GM21526 (cell line): ENCODE data around the gene SPATA25.
"Not testable (repeated sequence)": the region's sequence is repeated elsewhere in the genome, so short reads cannot be mapped to it uniquely, and the experiment has no call there.

ENCODE experiments used
- ATAC-seq: cut with Tn5 transposase; IDR thresholded peaks from one replicate; pipeline ENCODE4 v1.9.1; 2021; ENCODE audit warnings: moderate library complexity; ENCODE audit not compliant: unreplicated experiment, low FRiP score

SPATA25 gene

GRCh38 chr20:45887346-45887715 is at the start of gene SPATA25:
Gene SPATA25 (minus strand): TSS chr20:45887622. CDS start chr20:45887590, 32 bp downstream.
- ATAC-seq: no peak

GRCh38 chr20:45935416-45936046 is 48.1 kb upstream of the SPATA25 start:
- peak; percentile 13 for ATAC-seq

GRCh38 chr20:45934586-45935415 is 47.4 kb upstream of the SPATA25 start, which contains the start of gene PCIF1:
Gene PCIF1 (plus strand): TSS chr20:45934683. CDS start chr20:45939000, 4,317 bp downstream.
- ATAC-seq: peak; percentile 60

- ATAC-seq: peak; percentile 14
These were observed 46.7 kb upstream of the SPATA25 start for GRCh38 chr20:45934046-45934585.

- ATAC-seq: no peak
These were observed 46.0 kb upstream of the SPATA25 start for GRCh38 chr20:45933266-45934045.

- not testable (repeated sequence) for ATAC-seq
These were observed 44.3 kb upstream of the SPATA25 start for GRCh38 chr20:45931680-45932079.

- no peak for ATAC-seq
These were observed 39.9 kb upstream of the SPATA25 start for GRCh38 chr20:45927071-45927878.

GRCh38 chr20:45926731-45927070 is 39.3 kb upstream of the SPATA25 start:
- ATAC-seq: no peak

GRCh38 chr20:45925821-45926506 is 38.5 kb upstream of the SPATA25 start:
- no peak for ATAC-seq

GRCh38 chr20:45924391-45925261 is 37.2 kb upstream of the SPATA25 start:
- ATAC-seq: no peak

- ATAC-seq: no peak
These were observed 34.1 kb upstream of the SPATA25 start for GRCh38 chr20:45921337-45922189.

GRCh38 chr20:45920462-45921336 is 33.3 kb upstream of the SPATA25 start:
- no peak for ATAC-seq

- no peak for ATAC-seq
These were observed 32.3 kb upstream of the SPATA25 start for GRCh38 chr20:45919542-45920399.

GRCh38 chr20:45918779-45919537 is 31.5 kb upstream of the SPATA25 start:
- no peak for ATAC-seq

- ATAC-seq: no peak
These were observed 30.8 kb upstream of the SPATA25 start for GRCh38 chr20:45918182-45918737.
